ENCODE measurements around the gene RAB7A. TPM values are rescaled to one million over a fixed set of nuclear protein-coding genes. Genes with fewer than 3 reads are reported as not detected.

RAB7A gene
- total RNA-seq, 6 donors from 2014 or later = 72.3 to 287 (median 139) TPM

DNA sequence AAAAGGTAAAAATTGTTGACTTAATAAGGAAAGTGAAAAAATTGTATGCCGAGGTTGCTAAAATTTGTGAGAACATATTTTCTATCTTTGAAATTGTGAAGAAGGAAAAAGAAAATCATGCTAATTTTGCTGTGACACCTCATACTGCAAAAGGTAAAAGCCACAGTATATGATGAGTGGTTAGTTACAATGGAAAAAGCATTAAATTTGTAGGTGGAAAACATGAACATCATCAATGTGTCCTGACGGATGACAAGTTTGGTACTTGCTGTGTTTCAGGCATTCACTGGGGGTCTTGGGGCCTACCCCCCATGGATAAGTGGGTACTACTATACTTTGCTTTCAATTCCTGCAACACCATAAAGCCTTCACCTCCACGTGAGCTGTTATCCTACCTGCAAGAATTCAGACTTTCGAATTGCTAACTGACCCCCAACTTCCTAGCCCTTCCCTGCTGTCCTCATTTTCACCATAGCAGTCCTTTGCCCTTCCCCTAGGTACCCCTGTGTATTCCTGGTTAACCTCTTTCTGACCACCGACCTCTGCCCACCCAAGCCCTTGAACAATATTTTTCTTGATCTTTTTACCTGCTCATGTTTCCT lies 62.4 kb downstream of the RAB7A start:
- Histone ChIP-seq H3K27me3 (no peaks in the 10 kb centered on the region), H3K4me3 (no peak overlapping the region), H3K36me3 (no peaks in the 10 kb centered on the region), H3K27ac (peak overlapping the region in 2 of 4 donors; percentile 55 to 70), H3K4me1 (peaks cover 48 to 76% (median 55%) of the 10 kb centered on the region in 4 donors), H3K9me3 (no peaks in the 10 kb centered on the region)
- ATAC-seq (ENCODE audit: low FRiP score in 2 of 2) = no peak
- WGBS, 2 donors = 88 to 89% methylated on average over 5 of the region's 5 CpGs
- DNase-seq = no peak
- TF ChIP-seq POLR2AphosphoS5 (IDR thresholded peaks at IDR 0.05) = no peak
- TF ChIP-seq EP300 (IDR thresholded peaks at IDR 0.05) = no peak
- TF ChIP-seq POLR2A (IDR thresholded peaks at IDR 0.05) = no peak
- TF ChIP-seq, protein P1, sequence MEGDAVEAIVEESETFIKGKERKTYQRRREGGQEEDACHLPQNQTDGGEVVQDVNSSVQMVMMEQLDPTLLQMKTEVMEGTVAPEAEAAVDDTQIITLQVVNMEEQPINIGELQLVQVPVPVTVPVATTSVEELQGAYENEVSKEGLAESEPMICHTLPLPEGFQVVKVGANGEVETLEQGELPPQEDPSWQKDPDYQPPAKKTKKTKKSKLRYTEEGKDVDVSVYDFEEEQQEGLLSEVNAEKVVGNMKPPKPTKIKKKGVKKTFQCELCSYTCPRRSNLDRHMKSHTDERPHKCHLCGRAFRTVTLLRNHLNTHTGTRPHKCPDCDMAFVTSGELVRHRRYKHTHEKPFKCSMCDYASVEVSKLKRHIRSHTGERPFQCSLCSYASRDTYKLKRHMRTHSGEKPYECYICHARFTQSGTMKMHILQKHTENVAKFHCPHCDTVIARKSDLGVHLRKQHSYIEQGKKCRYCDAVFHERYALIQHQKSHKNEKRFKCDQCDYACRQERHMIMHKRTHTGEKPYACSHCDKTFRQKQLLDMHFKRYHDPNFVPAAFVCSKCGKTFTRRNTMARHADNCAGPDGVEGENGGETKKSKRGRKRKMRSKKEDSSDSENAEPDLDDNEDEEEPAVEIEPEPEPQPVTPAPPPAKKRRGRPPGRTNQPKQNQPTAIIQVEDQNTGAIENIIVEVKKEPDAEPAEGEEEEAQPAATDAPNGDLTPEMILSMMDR (IDR thresholded peaks at IDR 0.05) = no peak

DNA sequence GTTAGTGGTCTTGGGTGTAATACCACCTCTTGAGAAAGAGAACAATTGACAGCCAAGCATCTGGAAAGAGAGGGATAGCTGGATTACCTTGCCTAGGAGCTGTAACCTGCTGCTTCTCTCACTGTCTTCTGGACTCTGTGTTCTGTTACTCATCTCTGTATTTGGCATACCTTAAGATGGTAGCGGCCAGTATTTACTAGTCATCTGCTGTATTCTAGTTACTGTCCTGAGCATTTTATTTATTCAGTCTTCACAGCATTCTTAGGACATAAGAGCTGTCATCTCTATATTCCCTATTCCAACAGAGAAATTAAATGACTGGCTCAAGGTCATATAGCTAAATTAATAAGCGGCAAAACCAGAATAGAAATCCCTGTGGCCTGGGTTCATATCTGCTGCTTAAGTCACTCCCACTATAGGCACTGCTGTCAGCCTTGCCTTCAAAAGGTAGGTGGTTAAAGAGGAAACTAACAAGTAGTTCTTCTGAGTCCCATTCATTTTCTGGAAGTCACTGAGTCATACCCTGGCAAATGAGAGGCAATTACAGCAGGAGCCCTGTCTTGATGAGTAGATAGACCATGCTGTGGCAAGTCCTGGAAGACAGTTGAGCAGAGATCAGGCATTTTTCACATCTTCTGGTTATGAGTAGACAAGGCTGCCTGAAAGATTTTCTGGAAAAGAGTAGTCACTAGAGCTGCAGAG lies 68.2 kb downstream of the RAB7A start:
- no peak overlapping the region for H3K4me3 ChIP-seq
- TF ChIP-seq EP300 (IDR thresholded peaks at IDR 0.05) (no peak), POLR2AphosphoS5 (IDR thresholded peaks at IDR 0.05) (no peak), POLR2A (IDR thresholded peaks at IDR 0.05) (no peak)
- TF ChIP-seq, protein P1 (IDR thresholded peaks at IDR 0.05) = no peak
- H3K27ac ChIP-seq = peak overlapping the region in 2 of 4 donors; percentile 29 to 41
- H3K27me3 ChIP-seq = no peaks in the 10 kb centered on the region
- WGBS, 2 donors = 90 to 97% methylated on average over 2 of the region's 2 CpGs
- ATAC-seq (ENCODE audit: low FRiP score in 2 of 2) = peak; percentile 25 to 66
- no peak for DNase-seq
- H3K36me3 ChIP-seq = peaks cover 21 to 35% (median 27%) of the 10 kb centered on the region in 4 donors
- no peaks in the 10 kb centered on the region for H3K9me3 ChIP-seq
- peaks cover 21 to 38% (median 30%) of the 10 kb centered on the region in 4 donors for H3K4me1 ChIP-seq

DNA sequence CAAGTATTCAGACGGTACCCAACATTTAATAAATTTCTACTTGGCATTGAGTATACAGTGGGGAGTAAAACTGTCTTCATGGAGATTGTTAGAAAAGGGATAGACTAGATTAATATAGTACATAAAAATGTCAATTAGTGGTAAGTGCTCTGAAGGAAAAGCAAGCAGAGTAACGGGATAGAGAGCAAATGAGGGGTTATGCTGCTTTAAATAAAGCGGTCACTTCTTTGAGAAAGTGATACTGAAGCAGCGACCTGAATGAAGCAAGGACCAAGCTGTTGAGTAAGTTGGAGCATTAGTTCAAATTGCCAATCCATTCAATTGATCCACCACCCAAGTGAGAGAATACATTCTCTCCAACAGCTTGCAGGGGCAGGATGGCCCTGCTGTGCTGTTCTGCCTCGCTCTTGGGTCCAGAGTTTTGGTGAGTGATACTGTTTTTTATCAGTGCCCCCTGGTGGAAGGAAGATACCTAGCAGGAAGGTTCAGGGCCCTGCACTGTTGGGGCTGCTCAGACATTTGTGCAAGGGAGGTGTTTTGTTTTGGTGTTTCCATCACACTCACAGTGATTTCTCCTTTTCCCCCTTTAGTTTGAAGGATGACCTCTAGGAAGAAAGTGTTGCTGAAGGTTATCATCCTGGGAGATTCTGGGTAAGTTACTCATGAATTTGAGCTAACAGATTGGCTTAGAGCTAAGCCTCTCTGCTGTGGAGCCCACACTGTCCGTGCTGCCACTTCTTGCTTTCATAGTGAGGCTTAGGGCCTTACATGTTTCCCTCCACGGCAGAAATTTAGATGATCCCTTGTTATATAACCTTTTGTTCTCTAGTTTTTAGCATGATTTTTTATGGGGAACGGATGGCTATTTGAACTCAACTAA lies 69.0 kb downstream of the RAB7A start:
- peaks cover 13 to 30% (median 24%) of the 10 kb centered on the region in 4 donors for H3K4me1 ChIP-seq
- H3K36me3 ChIP-seq = peaks cover 22 to 43% (median 31%) of the 10 kb centered on the region in 4 donors
- H3K27me3 ChIP-seq = no peaks in the 10 kb centered on the region
- ATAC-seq (ENCODE audit: low FRiP score in 2 of 2) (peak; percentile 93 to 95), DNase-seq (peak in 1 of 2 donors; percentile 66)
- 55 to 58% methylated on average over 8 of the region's 8 CpGs for WGBS, 2 donors
- no peaks in the 10 kb centered on the region for H3K9me3 ChIP-seq
- TF ChIP-seq POLR2AphosphoS5 (IDR thresholded peaks at IDR 0.05) (no peak), EP300 (IDR thresholded peaks at IDR 0.05) (no peak)
- TF ChIP-seq, protein P1 (IDR thresholded peaks at IDR 0.05) = peak; percentile 72 to 87 (median 86)
- H3K27ac ChIP-seq = peak overlapping the region in 2 of 4 donors; percentile 29 to 41
- H3K4me3 ChIP-seq = no peak overlapping the region

DNA sequence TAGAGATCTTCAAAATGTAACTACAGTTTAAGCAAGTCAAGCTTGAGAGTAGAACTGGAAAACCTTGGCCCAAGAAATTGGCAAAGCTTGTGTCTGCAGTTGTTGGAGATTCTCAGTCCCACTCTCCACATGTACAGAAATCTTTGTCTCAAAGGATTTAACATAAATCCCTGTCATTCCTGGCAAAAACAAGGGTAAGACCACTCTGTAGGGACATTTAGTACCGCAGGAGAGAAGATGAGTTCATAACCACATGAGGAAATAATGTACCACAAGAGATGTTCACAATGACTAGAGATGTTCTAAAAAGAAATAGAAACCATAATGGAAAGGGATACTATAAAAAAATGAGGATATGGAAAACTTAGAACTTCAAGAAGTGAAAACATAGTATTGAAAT lies 73.7 kb downstream of the RAB7A start:
- ATAC-seq (ENCODE audit: low FRiP score in 2 of 2) (no peak), DNase-seq (no peak)
- H3K36me3 ChIP-seq = peaks cover 22 to 54% (median 33%) of the 10 kb centered on the region in 4 donors
- 61 to 80% methylated on average over 1 of the region's 1 CpG for WGBS, 2 donors
- H3K27ac ChIP-seq = no peak overlapping the region
- peaks cover 21 to 26% (median 23%) of the 10 kb centered on the region in 4 donors for H3K4me1 ChIP-seq
- no peak for TF ChIP-seq POLR2A (IDR thresholded peaks at IDR 0.05)
- TF ChIP-seq EP300 (IDR thresholded peaks at IDR 0.05) = no peak
- TF ChIP-seq POLR2AphosphoS5 (IDR thresholded peaks at IDR 0.05) = no peak
- TF ChIP-seq, protein P1 (IDR thresholded peaks at IDR 0.05) = no peak
- H3K27me3 ChIP-seq = no peaks in the 10 kb centered on the region
- no peaks in the 10 kb centered on the region for H3K9me3 ChIP-seq
- no peak overlapping the region for H3K4me3 ChIP-seq
